Transverse colon (tissue), 4 donors: ENCODE data around the gene FAM131B. TPM values are rescaled to one million over a fixed set of nuclear protein-coding genes. Genes with fewer than 3 reads are reported as not detected.

Experiments
- DNase-seq: peaks from one replicate; pipeline ENCODE4 v3.0.0-alpha.2; 2019
- H3K27ac ChIP-seq, 4 donors: fragments of 200-600 bp; sonication (generic); 2 replicates each; pipeline ENCODE4 v1.5.1; 2016 to 2018; ENCODE audit warnings: inconsistent platforms in 4 of 4
- H3K27me3 ChIP-seq: fragments of 200-600 bp; sonication (generic); 2 replicates; pipeline ENCODE4 v1.5.1; 2017; ENCODE audit warnings: inconsistent platforms
- H3K36me3 ChIP-seq, 4 donors: fragments of 200-600 bp; sonication (generic); 2 replicates each; pipeline ENCODE4 v1.5.1; 2017 to 2019; ENCODE audit warnings: inconsistent platforms in 4 of 4
- H3K4me1 ChIP-seq, 4 donors: fragments of 200-600 bp; sonication (generic); 2 replicates each; pipeline ENCODE4 v1.5.1; 2017 to 2020; ENCODE audit warnings: inconsistent platforms in 4 of 4
- H3K4me3 ChIP-seq, 4 donors: fragments of 200-600 bp; sonication (generic); 1 replicate in 1 of 4; 2 replicates in 3 of 4; pipeline versions ENCODE4 v1.5.1 to v1.6.1; 2017 to 2019; ENCODE audit warnings: inconsistent platforms in 4 of 4
- H3K9me3 ChIP-seq, 2 donors: fragments of 200-600 bp; sonication (generic); 2 replicates each; pipeline ENCODE4 v1.5.1; 2017 to 2019; ENCODE audit warnings: inconsistent platforms in 2 of 2
- EP300 ChIP-seq: sonication (generic); formaldehyde crosslinking; IDR thresholded peaks from one replicate; pipeline ENCODE4 v1.6.1; 2017; ENCODE audit warnings: antibody characterized with exemption, low read depth
- POLR2A ChIP-seq: fragments of 450-650 bp; IDR thresholded peaks from one replicate; pipeline ENCODE4 v1.6.1; 2016; ENCODE audit warnings: antibody characterized with exemption, mild to moderate bottlenecking, moderate library complexity
- POLR2AphosphoS5 ChIP-seq, 3 donors: sonication (generic); formaldehyde crosslinking; IDR thresholded peaks; one replicate each; pipeline ENCODE4 v1.6.1; 2016; ENCODE audit warnings: antibody characterized with exemption in 3 of 3
- WGBS, 2 donors: methylation state at CpG; one replicate each; pipeline ENCODE4 v1.1.5; 2018; ENCODE audit warnings: low coverage in 1 of 2; 5-methylcytosine and 5-hydroxymethylcytosine counted together
- in situ Hi-C, 4 donors: fragments of 200-750 bp; cut with MboI; loops; one replicate each; pipeline versions ENCODE4 v1.15.0 to v1.15.1; 2017; ENCODE audit warnings: low sequenced_read_pairs in 3 of 4, low pct_ligation_motif_present in 1 of 4, low pct_unique_long_range_greater_than_20kb in 1 of 4
- intact Hi-C: fragments of 100-400 bp; cut with DNase I; formaldehyde crosslinking; loops from one replicate; pipeline ENCODE4 v1.15.1; 2023; ENCODE audit warnings: low total_unique reads
- total RNA-seq, 4 donors: library from RNA; depleted of rRNA; stranded (reverse); fragments of >200 nt; gene quantifications; one replicate each; pipeline ENCODE4 v1.1.0, GENCODE V29; 2016
- TF ChIP-seq, protein P1 (sequence below), 5 experiments: fragments of 200-600 bp in 3 of 5; fragments of 450-650 bp in 2 of 5; sonication (generic) in 3 of 5; IDR thresholded peaks; 1 replicate in 2 of 5; 2 replicates in 3 of 5; pipeline ENCODE4 v1.5.1; 2016 to 2017; ENCODE audit warnings: antibody characterized with exemption in 5 of 5, inconsistent platforms in 3 of 5, mild to moderate bottlenecking in 2 of 5, moderate library complexity in 1 of 5

FAM131B gene
- total RNA-seq, 4 donors from 2014 or later = 2.2 to 33.4 (median 4.7) TPM

DNA sequence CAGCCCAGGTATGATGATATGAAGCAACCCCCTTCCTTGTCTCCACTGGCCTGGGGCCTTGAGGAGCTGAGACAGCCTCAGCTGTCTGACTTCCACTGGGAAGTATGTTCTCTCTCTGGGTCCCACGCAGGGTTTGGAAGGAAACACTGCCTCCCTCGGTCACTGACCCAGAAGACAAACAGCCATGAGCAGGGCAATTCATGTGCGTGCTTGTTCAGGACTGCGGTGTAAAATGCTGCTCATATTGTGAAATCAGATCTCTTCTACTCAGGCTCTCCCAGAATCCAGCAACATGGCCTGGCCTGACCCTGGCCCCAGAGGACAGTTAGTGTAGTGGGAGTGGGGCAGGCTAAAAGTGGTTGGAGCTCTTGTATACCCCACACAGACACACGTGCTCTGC lies 43.9 kb downstream of the FAM131B start:
- DNase-seq = no peak
- in situ Hi-C loops = loop anchor here in 1 of 4 donors (10.0 kb wide), 1 partner anchor 96 kb away; no protein-coding TSS in a partner anchor
- WGBS, 2 donors = 88% methylated on average over 5 of the region's 5 CpGs; no CpG with 5 or more reads in 1 of the 2 donors
- Histone ChIP-seq H3K4me3 (no peak overlapping the region), H3K27ac (no peak overlapping the region), H3K4me1 (peaks cover 0 to 9% (median 4%) of the 10 kb centered on the region in 4 donors), H3K9me3 (no peaks in the 10 kb centered on the region), H3K36me3 (no peaks in the 10 kb centered on the region), H3K27me3 (no peaks in the 10 kb centered on the region)
- TF ChIP-seq POLR2AphosphoS5 (IDR thresholded peaks at IDR 0.05) (no peak), EP300 (no peak), POLR2A (no peak)
- TF ChIP-seq, protein P1, sequence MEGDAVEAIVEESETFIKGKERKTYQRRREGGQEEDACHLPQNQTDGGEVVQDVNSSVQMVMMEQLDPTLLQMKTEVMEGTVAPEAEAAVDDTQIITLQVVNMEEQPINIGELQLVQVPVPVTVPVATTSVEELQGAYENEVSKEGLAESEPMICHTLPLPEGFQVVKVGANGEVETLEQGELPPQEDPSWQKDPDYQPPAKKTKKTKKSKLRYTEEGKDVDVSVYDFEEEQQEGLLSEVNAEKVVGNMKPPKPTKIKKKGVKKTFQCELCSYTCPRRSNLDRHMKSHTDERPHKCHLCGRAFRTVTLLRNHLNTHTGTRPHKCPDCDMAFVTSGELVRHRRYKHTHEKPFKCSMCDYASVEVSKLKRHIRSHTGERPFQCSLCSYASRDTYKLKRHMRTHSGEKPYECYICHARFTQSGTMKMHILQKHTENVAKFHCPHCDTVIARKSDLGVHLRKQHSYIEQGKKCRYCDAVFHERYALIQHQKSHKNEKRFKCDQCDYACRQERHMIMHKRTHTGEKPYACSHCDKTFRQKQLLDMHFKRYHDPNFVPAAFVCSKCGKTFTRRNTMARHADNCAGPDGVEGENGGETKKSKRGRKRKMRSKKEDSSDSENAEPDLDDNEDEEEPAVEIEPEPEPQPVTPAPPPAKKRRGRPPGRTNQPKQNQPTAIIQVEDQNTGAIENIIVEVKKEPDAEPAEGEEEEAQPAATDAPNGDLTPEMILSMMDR (IDR thresholded peaks at IDR 0.05) = no peak
- intact Hi-C loops = no loop called here

DNA sequence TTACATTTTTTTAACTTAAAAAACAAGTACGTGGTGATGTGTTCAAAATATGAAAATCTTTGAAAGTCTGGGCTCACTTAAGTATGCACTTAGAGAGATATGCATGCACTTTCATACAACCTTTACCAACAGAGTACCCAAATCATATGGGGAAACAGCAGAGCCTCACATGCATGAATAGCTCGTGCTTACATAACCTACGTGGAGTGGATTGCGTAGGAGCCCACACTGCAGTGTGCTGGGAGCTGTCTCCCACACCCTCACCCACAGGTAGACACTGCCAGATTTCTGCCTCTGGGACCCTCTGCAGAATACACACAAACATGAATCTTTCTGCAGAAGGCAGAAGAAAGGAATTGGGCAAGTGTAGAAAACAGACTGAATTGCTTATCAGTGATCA lies 46.0 kb downstream of the FAM131B start:
- Histone ChIP-seq H3K4me3 (no peak overlapping the region), H3K9me3 (no peaks in the 10 kb centered on the region), H3K27ac (no peak overlapping the region), H3K27me3 (no peaks in the 10 kb centered on the region), H3K36me3 (no peaks in the 10 kb centered on the region), H3K4me1 (peaks cover 0 to 9% (median 4%) of the 10 kb centered on the region in 4 donors)
- intact Hi-C loops (no loop called here), in situ Hi-C loops (loop anchor here in 1 of 4 donors (10.0 kb wide), 1 partner anchor 98 kb away; no protein-coding TSS in a partner anchor)
- WGBS, 2 donors = 89% methylated on average over 1 to 4 of the region's 4 CpGs
- TF ChIP-seq POLR2AphosphoS5 (IDR thresholded peaks at IDR 0.05) (no peak), POLR2A (no peak), EP300 (no peak)
- TF ChIP-seq, protein P1 (IDR thresholded peaks at IDR 0.05) = no peak
- no peak for DNase-seq

DNA sequence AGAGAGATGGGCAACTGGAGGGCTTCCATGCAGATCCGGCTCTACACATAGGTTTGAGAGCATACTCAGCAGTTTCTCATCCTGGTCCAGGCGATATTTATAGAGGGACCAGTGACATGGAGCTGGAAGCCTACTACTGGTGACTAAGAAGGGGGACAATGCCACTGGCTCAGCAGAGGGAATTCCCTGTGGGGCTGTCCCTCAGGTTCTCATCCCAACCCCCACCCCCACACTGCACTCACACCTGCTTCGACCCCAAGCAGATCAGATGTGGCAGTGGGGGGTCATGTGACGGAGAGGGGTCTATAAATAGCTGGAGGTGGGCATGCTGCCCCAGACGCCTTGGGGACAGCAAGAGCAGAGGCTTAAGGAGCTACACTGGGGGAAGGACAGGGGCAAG lies 46.7 kb downstream of the FAM131B start, which contains the start of gene CLCN1:
CLCN1 (plus strand) TSS at position 336 of the 400 bp plus-strand sequence. CDS start 102 bp downstream, outside the sequence.
- no peaks in the 10 kb centered on the region for H3K27me3 ChIP-seq
- no peaks in the 10 kb centered on the region for H3K36me3 ChIP-seq
- in situ Hi-C loops (loop anchor here in 1 of 4 donors (10.0 kb wide), 1 partner anchor 99 kb away; no protein-coding TSS in a partner anchor), intact Hi-C loops (no loop called here)
- H3K9me3 ChIP-seq = no peaks in the 10 kb centered on the region
- H3K27ac ChIP-seq = no peak within 1 kb of the TSS
- H3K4me1 ChIP-seq = peaks cover 0 to 2% (median under 1%) of the 10 kb centered on the region in 4 donors
- TF ChIP-seq EP300 (no peak), POLR2A (no peak), POLR2AphosphoS5 (IDR thresholded peaks at IDR 0.05) (no peak)
- TF ChIP-seq, protein P1 (IDR thresholded peaks at IDR 0.05) = no peak
- WGBS, 2 donors = 79 to 87% methylated on average over 4 to 5 of the region's 5 CpGs
- H3K4me3 ChIP-seq = no peak within 1 kb of the TSS
- DNase-seq = no peak

DNA sequence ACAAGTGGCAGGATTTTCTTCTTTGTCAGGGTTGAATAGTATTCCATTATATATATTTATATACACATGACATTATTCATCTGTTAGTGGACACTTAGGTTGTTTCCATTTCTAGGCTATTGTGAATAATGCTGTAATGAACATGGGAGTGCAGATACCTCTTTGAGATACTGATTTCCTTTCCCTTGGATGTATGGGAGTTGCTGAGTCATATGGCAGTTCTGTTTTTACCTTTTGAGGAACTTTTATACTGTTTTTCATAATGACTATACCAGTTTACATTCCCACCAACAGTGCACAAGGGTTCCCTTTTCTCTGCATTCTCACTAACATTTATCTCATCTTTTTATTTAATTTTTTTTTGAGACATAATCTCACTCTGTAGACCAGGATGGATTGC lies 48.4 kb downstream of the FAM131B start:
- Histone ChIP-seq H3K4me1 (no peaks in the 10 kb centered on the region), H3K9me3 (no peaks in the 10 kb centered on the region), H3K4me3 (no peak overlapping the region), H3K27me3 (no peaks in the 10 kb centered on the region), H3K27ac (no peak overlapping the region), H3K36me3 (no peaks in the 10 kb centered on the region)
- no peak for TF ChIP-seq POLR2AphosphoS5 (IDR thresholded peaks at IDR 0.05)
- no peak for TF ChIP-seq POLR2A
- TF ChIP-seq, protein P1 (IDR thresholded peaks at IDR 0.05) = no peak
- no peak for TF ChIP-seq EP300
- in situ Hi-C loops (loop anchor here in 1 of 4 donors (10.0 kb wide), 1 partner anchor 101 kb away; no protein-coding TSS in a partner anchor), intact Hi-C loops (no loop called here)
- DNase-seq = no peak
